ENCODE data around the gene TASP1. TPM values are rescaled to one million over a fixed set of nuclear protein-coding genes. Genes with fewer than 3 reads are reported as not detected.
"Not testable (repeated sequence)": the region's sequence is repeated elsewhere in the genome, so short reads cannot be mapped to it uniquely, and the experiment has no call there.

TASP1 gene
- total RNA-seq, 1 donor from 2014 or later, result 22.8 TPM

- Mint-ChIP-seq H3K27me3 (ENCODE audit: low read depth) (peaks cover 13% of the 10 kb centered on the region), H3K4me3 (no peak overlapping the region), H3K36me3 (no peaks in the 10 kb centered on the region), H3K9me3 (no peaks in the 10 kb centered on the region), H3K27ac (no peak overlapping the region), H3K4me1 (peaks cover 3% of the 10 kb centered on the region)
- no peak for DNase-seq (ENCODE audit: low spot score in 2 of 2, unreplicated experiment in 2 of 2)
- TF ChIP-seq, protein P1, sequence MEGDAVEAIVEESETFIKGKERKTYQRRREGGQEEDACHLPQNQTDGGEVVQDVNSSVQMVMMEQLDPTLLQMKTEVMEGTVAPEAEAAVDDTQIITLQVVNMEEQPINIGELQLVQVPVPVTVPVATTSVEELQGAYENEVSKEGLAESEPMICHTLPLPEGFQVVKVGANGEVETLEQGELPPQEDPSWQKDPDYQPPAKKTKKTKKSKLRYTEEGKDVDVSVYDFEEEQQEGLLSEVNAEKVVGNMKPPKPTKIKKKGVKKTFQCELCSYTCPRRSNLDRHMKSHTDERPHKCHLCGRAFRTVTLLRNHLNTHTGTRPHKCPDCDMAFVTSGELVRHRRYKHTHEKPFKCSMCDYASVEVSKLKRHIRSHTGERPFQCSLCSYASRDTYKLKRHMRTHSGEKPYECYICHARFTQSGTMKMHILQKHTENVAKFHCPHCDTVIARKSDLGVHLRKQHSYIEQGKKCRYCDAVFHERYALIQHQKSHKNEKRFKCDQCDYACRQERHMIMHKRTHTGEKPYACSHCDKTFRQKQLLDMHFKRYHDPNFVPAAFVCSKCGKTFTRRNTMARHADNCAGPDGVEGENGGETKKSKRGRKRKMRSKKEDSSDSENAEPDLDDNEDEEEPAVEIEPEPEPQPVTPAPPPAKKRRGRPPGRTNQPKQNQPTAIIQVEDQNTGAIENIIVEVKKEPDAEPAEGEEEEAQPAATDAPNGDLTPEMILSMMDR (IDR thresholded peaks at IDR 0.05; ENCODE audit: unreplicated experiment), result no peak
These were observed 20.6 kb upstream of the TASP1 start for GRCh38 chr20:13659288-13659687.

- DNase-seq (ENCODE audit: low spot score in 2 of 2, unreplicated experiment in 2 of 2); H3K36me3 Mint-ChIP-seq; H3K4me1 Mint-ChIP-seq; H3K27me3 Mint-ChIP-seq (ENCODE audit: low read depth); H3K4me3 Mint-ChIP-seq; H3K9me3 Mint-ChIP-seq; H3K27ac Mint-ChIP-seq: not testable (repeated sequence)
These were observed 19.3 kb upstream of the TASP1 start for GRCh38 chr20:13658060-13658459.

GRCh38 chr20:13656721-13657368, 18.1 kb upstream of the TASP1 start:
- no peaks in the 10 kb centered on the region for H3K36me3 Mint-ChIP-seq
- TF ChIP-seq, protein P1 (IDR thresholded peaks at IDR 0.05; ENCODE audit: unreplicated experiment), result no peak
- H3K9me3 Mint-ChIP-seq, result no peaks in the 10 kb centered on the region
- peaks cover 3% of the 10 kb centered on the region for H3K4me1 Mint-ChIP-seq
- no peak overlapping the region for H3K4me3 Mint-ChIP-seq
- H3K27ac Mint-ChIP-seq, result no peak overlapping the region
- no peak for DNase-seq (ENCODE audit: low spot score in 2 of 2, unreplicated experiment in 2 of 2)
- peaks cover 6% of the 10 kb centered on the region for H3K27me3 Mint-ChIP-seq (ENCODE audit: low read depth)

- DNase-seq (ENCODE audit: low spot score in 2 of 2, unreplicated experiment in 2 of 2), result no peak
- H3K36me3 Mint-ChIP-seq, result no peaks in the 10 kb centered on the region
- no peaks in the 10 kb centered on the region for H3K9me3 Mint-ChIP-seq
- H3K27me3 Mint-ChIP-seq (ENCODE audit: low read depth), result peaks cover 2% of the 10 kb centered on the region
- TF ChIP-seq, protein P1 (IDR thresholded peaks at IDR 0.05; ENCODE audit: unreplicated experiment), result no peak
- H3K4me1 Mint-ChIP-seq, result peaks cover 1% of the 10 kb centered on the region
- no peak overlapping the region for H3K4me3 Mint-ChIP-seq
- no peak overlapping the region for H3K27ac Mint-ChIP-seq
These were observed 15.8 kb upstream of the TASP1 start for GRCh38 chr20:13654463-13655023.

GRCh38 chr20:13650474-13650873, 11.7 kb upstream of the TASP1 start:
- Mint-ChIP-seq H3K27me3 (ENCODE audit: low read depth) (peaks cover 1% of the 10 kb centered on the region), H3K9me3 (no peaks in the 10 kb centered on the region), H3K4me1 (peaks cover 6% of the 10 kb centered on the region), H3K36me3 (no peaks in the 10 kb centered on the region), H3K27ac (no peak overlapping the region), H3K4me3 (no peak overlapping the region)
- TF ChIP-seq, protein P1 (IDR thresholded peaks at IDR 0.05; ENCODE audit: unreplicated experiment), result no peak
- no peak for DNase-seq (ENCODE audit: low spot score in 2 of 2, unreplicated experiment in 2 of 2)

DNA sequence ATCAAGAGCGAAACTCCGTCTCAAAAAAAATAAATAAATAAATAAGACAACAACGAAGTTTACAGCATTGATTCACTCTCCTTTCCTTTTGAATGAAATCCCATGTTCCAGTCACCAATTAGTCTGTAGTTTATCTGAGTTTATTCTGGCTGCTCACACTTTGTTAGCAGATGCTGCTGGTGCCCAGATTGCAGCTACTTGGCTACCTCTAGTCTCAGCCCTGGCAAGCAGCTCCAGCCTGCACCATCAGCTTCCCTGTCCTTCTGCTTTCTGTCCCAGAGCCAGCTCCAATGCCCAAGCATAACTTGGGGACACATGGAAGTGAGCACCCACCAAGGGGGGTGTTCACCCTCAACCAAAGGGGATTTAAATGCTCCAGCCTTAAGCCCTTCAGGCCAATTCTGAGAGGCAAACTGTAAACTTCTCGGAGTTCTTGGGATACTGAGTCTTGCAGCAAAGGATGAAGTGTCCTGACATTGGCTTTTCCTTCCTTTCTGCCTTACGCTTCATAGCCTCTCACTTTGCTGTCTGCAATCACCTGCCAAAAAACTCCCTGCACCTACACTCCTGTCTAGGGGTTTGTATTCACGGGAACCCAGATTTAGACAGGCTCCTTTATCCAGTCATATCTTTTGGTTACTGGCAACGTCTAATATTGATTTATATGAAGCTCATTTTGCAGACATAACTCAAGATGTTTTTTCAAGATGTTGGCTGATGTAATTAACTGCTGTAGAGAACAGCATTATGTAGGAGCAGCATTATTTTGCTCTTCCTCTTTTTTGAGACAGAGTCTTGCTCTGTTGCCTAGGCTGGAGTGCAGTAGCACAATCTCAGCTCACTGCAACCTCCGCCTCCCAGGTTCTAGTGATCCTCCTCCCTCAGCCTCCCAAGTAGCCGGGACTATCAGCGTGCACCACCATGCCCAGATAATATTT, 9.8 kb upstream of the TASP1 start:
- Mint-ChIP-seq H3K4me1 (peaks cover 9% of the 10 kb centered on the region), H3K36me3 (no peaks in the 10 kb centered on the region), H3K4me3 (no peak overlapping the region), H3K27me3 (ENCODE audit: low read depth) (peaks cover 9% of the 10 kb centered on the region), H3K27ac (no peak overlapping the region), H3K9me3 (peaks cover 7% of the 10 kb centered on the region)
- DNase-seq (ENCODE audit: low spot score in 2 of 2, unreplicated experiment in 2 of 2), result no peak
- TF ChIP-seq, protein P1 (IDR thresholded peaks at IDR 0.05; ENCODE audit: unreplicated experiment), result no peak

Measured in mesothelial cell of epicardium (in vitro differentiated cells).